Trophoblast cell (in vitro differentiated cells and primary cell): Measurements from ENCODE around the gene ARHGEF3.

ENCODE experiments used
- DNase-seq, 2 donors: peaks; one replicate each; pipeline ENCODE4 v3.0.0-alpha.2; 2016
- H2AFZ ChIP-seq: 2 replicates; pipeline ENCODE4 v1.6.1; 2013; ENCODE audit warnings: low read length, moderate library complexity, mild to moderate bottlenecking; ENCODE audit not compliant: insufficient read depth, poor library complexity
- H2AK5ac ChIP-seq: 2 replicates; pipeline ENCODE4 v1.6.1; 2013; ENCODE audit warnings: mild to moderate bottlenecking, low read length
- H2BK120ac ChIP-seq: 2 replicates; pipeline ENCODE4 v1.6.1; 2013; ENCODE audit warnings: low read length, mild to moderate bottlenecking, moderate library complexity; ENCODE audit not compliant: insufficient read depth, poor library complexity
- H2BK12ac ChIP-seq: 2 replicates; pipeline ENCODE4 v1.6.1; 2013; ENCODE audit warnings: mild to moderate bottlenecking, low read length, moderate library complexity
- H2BK5ac ChIP-seq: 2 replicates; pipeline ENCODE4 v1.6.1; 2013; ENCODE audit warnings: low read length, low read depth, moderate library complexity, mild to moderate bottlenecking; ENCODE audit not compliant: poor library complexity
- H3K14ac ChIP-seq: 2 replicates; pipeline ENCODE4 v1.6.1; 2013; ENCODE audit warnings: mild to moderate bottlenecking, low read length
- H3K18ac ChIP-seq: 2 replicates; pipeline ENCODE4 v1.6.1; 2013; ENCODE audit warnings: mild to moderate bottlenecking, low read length
- H3K23ac ChIP-seq: 2 replicates; pipeline ENCODE4 v1.6.1; 2013; ENCODE audit warnings: low read length
- H3K27ac ChIP-seq: 2 replicates; pipeline ENCODE4 v1.5.1; 2013; ENCODE audit warnings: low read depth, mild to moderate bottlenecking, inconsistent platforms, low read length, moderate library complexity
- H3K27me3 ChIP-seq: 2 replicates; pipeline ENCODE4 v1.6.1; 2013; ENCODE audit warnings: inconsistent platforms, mild to moderate bottlenecking, low read length, moderate library complexity; ENCODE audit not compliant: insufficient read depth
- H3K36me3 ChIP-seq, 2 experiments: 1 replicate in 1 of 2; 2 replicates in 1 of 2; pipeline ENCODE4 v1.6.1; 2013; ENCODE audit warnings: low read length in 2 of 2, mild to moderate bottlenecking in 2 of 2, moderate library complexity in 1 of 2; ENCODE audit not compliant: insufficient read depth in 2 of 2, control insufficient read depth in 1 of 2
- H3K4ac ChIP-seq: 2 replicates; pipeline ENCODE4 v1.6.1; 2013; ENCODE audit warnings: low read depth, mild to moderate bottlenecking, low read length, moderate library complexity
- H3K4me1 ChIP-seq, 2 experiments: 1 replicate in 1 of 2; 2 replicates in 1 of 2; pipeline ENCODE4 v1.6.1; 2013; ENCODE audit warnings: low read length in 2 of 2, mild to moderate bottlenecking in 2 of 2, moderate library complexity in 1 of 2; ENCODE audit not compliant: insufficient read depth in 2 of 2, control insufficient read depth in 1 of 2
- H3K4me2 ChIP-seq: 2 replicates; pipeline ENCODE4 v1.6.1; 2013; ENCODE audit warnings: inconsistent platforms, mild to moderate bottlenecking, low read length, moderate library complexity
- H3K4me3 ChIP-seq: 2 replicates; pipeline ENCODE4 v1.5.1; 2013; ENCODE audit warnings: mild to moderate bottlenecking, low read depth, low read length, inconsistent platforms
- H3K79me1 ChIP-seq: one replicate; pipeline ENCODE4 v1.6.1; 2013; ENCODE audit warnings: low read length
- H3K79me2 ChIP-seq: 2 replicates; pipeline ENCODE4 v1.6.1; 2013; ENCODE audit warnings: low read length, mild to moderate bottlenecking; ENCODE audit not compliant: control insufficient read depth, insufficient read depth, poor library complexity
- H3K9ac ChIP-seq: 2 replicates; pipeline ENCODE4 v1.6.1; 2013; ENCODE audit warnings: mild to moderate bottlenecking, low read length
- H3K9me3 ChIP-seq: 2 replicates; pipeline ENCODE4 v1.6.1; 2013; ENCODE audit warnings: low read depth, mild to moderate bottlenecking, control low read depth, inconsistent platforms, low read length; ENCODE audit not compliant: insufficient read depth
- H4K12ac ChIP-seq: 2 replicates; pipeline ENCODE4 v1.6.1; 2013; ENCODE audit warnings: low read depth, mild to moderate bottlenecking, low read length, moderate library complexity
- H4K8ac ChIP-seq: 2 replicates; pipeline ENCODE4 v1.6.1; 2013; ENCODE audit warnings: low read depth, mild to moderate bottlenecking, low read length, moderate library complexity
- H4K91ac ChIP-seq: one replicate; pipeline ENCODE4 v1.6.1; 2013; ENCODE audit warnings: low read depth, mild to moderate bottlenecking, low read length, moderate library complexity
- WGBS: extraction: QIAGEN DNeasy Blood & Tissue Kit; methylation state at CpG from one replicate; pipeline ENCODE4 v1.1.7; 2013; ENCODE audit warnings: missing lambda C conversion rate; ENCODE audit not compliant: insufficient read length, insufficient coverage; ENCODE audit errors: extremely low coverage; 5-methylcytosine and 5-hydroxymethylcytosine counted together

ARHGEF3 gene

DNA sequence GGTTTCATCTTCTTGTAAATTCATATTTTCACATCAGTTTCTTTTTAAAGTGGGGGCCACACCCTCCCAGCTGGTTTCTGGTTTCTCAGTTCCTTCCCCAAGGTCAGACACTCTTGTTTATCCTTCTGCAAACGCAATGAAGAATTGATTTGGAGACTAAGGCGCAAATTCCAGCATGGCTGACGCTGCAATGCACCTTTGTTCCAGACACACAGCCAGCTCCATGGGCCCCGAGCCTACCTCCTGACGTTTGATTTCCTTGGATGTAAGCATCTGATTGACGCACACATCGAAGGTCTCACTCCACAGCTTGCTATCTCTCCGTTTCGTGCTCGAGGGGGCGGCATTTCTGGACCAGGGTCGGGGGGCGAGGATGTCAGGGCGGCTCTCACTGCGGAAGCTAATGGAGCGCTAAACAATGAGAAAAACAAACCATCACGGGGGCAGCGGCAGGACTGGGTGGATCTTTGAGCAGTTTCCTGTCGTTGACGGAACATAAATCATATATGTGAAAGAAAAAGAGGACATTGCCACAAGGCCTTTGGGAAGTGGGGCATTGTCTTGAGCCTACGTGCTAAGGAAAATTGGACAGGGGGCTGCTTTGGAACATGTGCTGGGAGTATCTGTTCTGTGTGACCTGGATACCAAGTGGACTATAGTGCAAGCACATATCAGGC, 46.9 kb downstream of the ARHGEF3 start:
- H3K9me3 ChIP-seq: no peaks in the 10 kb centered on the region
- H3K9ac ChIP-seq: no peak overlapping the region
- no peak overlapping the region for H2BK120ac ChIP-seq
- no peaks in the 10 kb centered on the region for H3K79me2 ChIP-seq
- no peaks in the 10 kb centered on the region for H3K27me3 ChIP-seq
- no peak overlapping the region for H3K4me2 ChIP-seq
- H4K8ac ChIP-seq: no peak overlapping the region
- peaks cover 2 to 3% of the 10 kb centered on the region in 2 experiments for H3K4me1 ChIP-seq
- H4K12ac ChIP-seq: no peak overlapping the region
- H2BK5ac ChIP-seq: no peak overlapping the region
- H3K4ac ChIP-seq: no peak overlapping the region
- H4K91ac ChIP-seq: no peak overlapping the region
- H3K18ac ChIP-seq: no peak overlapping the region
- no peak for DNase-seq
- H2AK5ac ChIP-seq: no peak overlapping the region
- peaks cover 0 to 2% of the 10 kb centered on the region in 2 experiments for H3K36me3 ChIP-seq
- H2BK12ac ChIP-seq: no peak overlapping the region
- no peak overlapping the region for H3K4me3 ChIP-seq
- H3K79me1 ChIP-seq: no peaks in the 10 kb centered on the region
- no peak overlapping the region for H2AFZ ChIP-seq
- no peak overlapping the region for H3K23ac ChIP-seq
- no CpG with 5 or more reads among the region's 21 CpGs for WGBS
- no peak overlapping the region for H3K14ac ChIP-seq
- no peak overlapping the region for H3K27ac ChIP-seq

DNA sequence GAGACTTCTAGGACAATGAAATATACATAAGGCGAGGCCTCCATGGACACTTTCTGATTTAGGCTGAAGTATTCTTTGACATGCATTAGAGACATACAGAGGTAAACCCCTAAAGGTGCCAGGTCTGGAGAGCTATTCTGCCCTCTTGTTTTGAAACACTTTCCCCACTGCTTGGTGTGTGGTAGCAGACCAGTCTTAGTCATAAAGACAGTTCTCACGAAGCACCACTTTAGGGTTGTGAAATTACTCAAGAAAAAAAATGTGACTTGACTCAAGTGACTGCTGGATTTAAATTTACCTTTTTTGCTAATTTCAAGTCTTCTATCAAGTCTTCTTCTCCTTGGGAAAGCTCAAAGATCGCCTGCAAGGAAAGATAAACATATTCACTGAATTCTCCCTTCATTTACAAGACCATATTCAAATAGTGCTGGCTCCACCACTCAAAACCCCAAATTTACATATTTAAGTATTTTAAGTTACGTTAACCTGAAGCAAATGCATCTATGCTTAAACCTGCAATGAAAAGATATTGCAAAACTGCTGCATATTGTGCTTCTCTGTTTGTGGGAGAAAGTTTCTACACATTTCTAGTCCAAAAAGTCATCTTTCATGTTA, 48.4 kb downstream of the ARHGEF3 start:
- no peak overlapping the region for H4K8ac ChIP-seq
- peaks cover 0 to under 1% of the 10 kb centered on the region in 2 experiments for H3K4me1 ChIP-seq
- no peak overlapping the region for H2BK12ac ChIP-seq
- H2AFZ ChIP-seq: no peak overlapping the region
- H3K23ac ChIP-seq: no peak overlapping the region
- no peak overlapping the region for H3K14ac ChIP-seq
- no peak overlapping the region for H3K9ac ChIP-seq
- no peak overlapping the region for H4K91ac ChIP-seq
- peaks cover 0 to 2% of the 10 kb centered on the region in 2 experiments for H3K36me3 ChIP-seq
- H3K4ac ChIP-seq: no peak overlapping the region
- peak in 1 of 2 donors; percentile 4 for DNase-seq
- no peak overlapping the region for H2BK120ac ChIP-seq
- no peaks in the 10 kb centered on the region for H3K79me1 ChIP-seq
- H3K9me3 ChIP-seq: no peaks in the 10 kb centered on the region
- no peak overlapping the region for H3K4me2 ChIP-seq
- H3K4me3 ChIP-seq: no peak overlapping the region
- no peak overlapping the region for H4K12ac ChIP-seq
- H2BK5ac ChIP-seq: no peak overlapping the region
- H3K27me3 ChIP-seq: no peaks in the 10 kb centered on the region
- H3K27ac ChIP-seq: no peak overlapping the region
- H3K18ac ChIP-seq: no peak overlapping the region
- H3K79me2 ChIP-seq: no peaks in the 10 kb centered on the region
- H2AK5ac ChIP-seq: no peak overlapping the region
- WGBS: no CpG with 5 or more reads among the region's 4 CpGs

DNA sequence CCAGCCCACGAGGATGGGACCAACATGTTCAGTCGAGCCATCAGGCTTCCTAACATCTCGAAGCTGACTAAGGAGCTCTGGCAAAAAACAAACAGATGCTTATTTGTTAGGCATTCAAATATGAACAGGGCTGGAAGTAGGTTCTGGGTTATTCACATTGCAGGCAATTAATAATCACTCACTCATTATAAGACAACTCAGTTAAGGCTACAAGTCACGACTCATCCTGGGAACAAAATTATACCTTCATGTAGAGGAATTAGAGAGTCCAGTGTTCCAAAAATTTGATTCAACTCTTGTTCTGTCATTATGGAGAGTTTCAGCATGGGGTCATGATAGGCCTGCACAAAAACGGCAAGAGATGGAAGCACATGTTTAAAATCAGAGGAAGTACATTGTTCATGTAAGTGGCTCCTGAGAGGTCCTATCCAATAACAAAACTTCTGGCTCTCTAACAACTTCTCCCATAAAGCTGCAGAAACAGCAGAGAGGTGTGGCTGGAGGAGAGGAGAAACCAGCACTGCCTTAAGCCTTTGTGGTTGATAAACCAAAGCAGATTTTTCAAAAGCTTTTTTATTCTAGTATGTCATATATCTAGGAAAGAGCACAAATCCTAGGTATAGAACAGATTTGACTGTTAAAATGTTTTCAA, 50.6 kb downstream of the ARHGEF3 start:
- no peak overlapping the region for H2BK120ac ChIP-seq
- H3K27ac ChIP-seq: no peak overlapping the region
- no peak overlapping the region for H4K8ac ChIP-seq
- no peaks in the 10 kb centered on the region for H3K4me1 ChIP-seq
- no peak overlapping the region for H3K4me3 ChIP-seq
- no peak overlapping the region for H3K9ac ChIP-seq
- no peak overlapping the region for H4K91ac ChIP-seq
- H3K27me3 ChIP-seq: no peaks in the 10 kb centered on the region
- H3K18ac ChIP-seq: no peak overlapping the region
- no peak overlapping the region for H4K12ac ChIP-seq
- DNase-seq: no peak
- no peak overlapping the region for H2AK5ac ChIP-seq
- no peak overlapping the region for H3K23ac ChIP-seq
- peaks cover 0 to 2% of the 10 kb centered on the region in 2 experiments for H3K36me3 ChIP-seq
- H2BK12ac ChIP-seq: no peak overlapping the region
- no peak overlapping the region for H2AFZ ChIP-seq
- no CpG with 5 or more reads among the region's 5 CpGs for WGBS
- H2BK5ac ChIP-seq: no peak overlapping the region
- H3K4ac ChIP-seq: no peak overlapping the region
- H3K14ac ChIP-seq: no peak overlapping the region
- no peaks in the 10 kb centered on the region for H3K9me3 ChIP-seq
- H3K79me1 ChIP-seq: no peaks in the 10 kb centered on the region
- no peak overlapping the region for H3K4me2 ChIP-seq
- H3K79me2 ChIP-seq: no peaks in the 10 kb centered on the region

DNA sequence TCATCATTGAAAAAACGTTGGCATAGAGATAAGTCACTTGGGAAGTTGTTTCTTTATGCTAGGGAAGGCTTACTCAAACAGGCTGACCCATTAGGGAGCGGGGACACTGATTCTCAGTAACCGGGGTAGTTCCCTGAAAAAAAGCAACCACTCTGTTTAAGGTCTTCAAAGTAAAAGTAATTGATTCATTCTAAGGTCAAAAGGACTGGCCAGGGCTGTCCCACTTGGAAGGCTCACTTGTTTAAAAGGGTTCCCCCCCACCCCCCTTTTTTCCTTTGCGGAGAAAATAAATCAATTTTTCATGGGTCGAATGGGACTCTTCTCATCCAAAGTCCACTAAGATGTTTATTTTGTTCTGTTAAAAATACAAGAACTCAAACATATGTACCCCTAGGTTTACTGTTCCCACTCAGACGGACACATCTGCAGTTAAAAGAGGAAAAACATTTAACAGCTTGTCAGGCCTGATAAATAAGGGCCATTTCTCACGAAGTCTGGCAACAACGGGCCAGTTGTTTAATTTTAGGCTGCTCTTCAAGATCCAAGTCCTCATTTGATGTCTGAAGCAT, 53.0 kb downstream of the ARHGEF3 start:
- Histone ChIP-seq H3K23ac (no peak overlapping the region), H3K79me2 (no peaks in the 10 kb centered on the region), H3K4ac (no peak overlapping the region), H3K79me1 (no peaks in the 10 kb centered on the region), H2BK12ac (no peak overlapping the region), H3K9me3 (no peaks in the 10 kb centered on the region), H4K8ac (no peak overlapping the region), H3K4me2 (no peak overlapping the region), H3K4me1 (no peaks in the 10 kb centered on the region), H3K18ac (no peak overlapping the region), H3K4me3 (no peak overlapping the region), H2BK120ac (no peak overlapping the region), H4K91ac (no peak overlapping the region), H3K36me3 (peaks cover 0 to 8% of the 10 kb centered on the region in 2 experiments), H3K14ac (no peak overlapping the region), H3K27ac (no peak overlapping the region), H3K27me3 (no peaks in the 10 kb centered on the region), H2AK5ac (no peak overlapping the region), H3K9ac (no peak overlapping the region), H4K12ac (no peak overlapping the region), H2AFZ (no peak overlapping the region), H2BK5ac (no peak overlapping the region)
- DNase-seq: no peak
- WGBS: no CpG with 5 or more reads among the region's 8 CpGs
